Brain microvascular endothelial cell (primary cell): ENCODE data around the gene MYO1B.

Experiments used
- DNase-seq: peaks from one replicate; pipeline ENCODE4 v3.0.0-alpha.2; 2020
- H3K27ac ChIP-seq: fragments of 250-450 bp; sonication (Bioruptor Pico); 2 replicates; pipeline ENCODE4 v1.5.1; 2020; ENCODE audit warnings: mild to moderate bottlenecking, moderate library complexity
- H3K27me3 ChIP-seq: fragments of 250-450 bp; sonication (Bioruptor Pico); replicated peaks from 2 replicates; pipeline ENCODE4 v1.5.1; 2020; ENCODE audit warnings: mild to moderate bottlenecking
- H3K36me3 ChIP-seq: fragments of 250-450 bp; sonication (Bioruptor Pico); replicated peaks from 2 replicates; pipeline ENCODE4 v1.5.1; 2020; ENCODE audit warnings: mild to moderate bottlenecking
- H3K4me3 ChIP-seq: 2 replicates; pipeline ENCODE4 v1.5.1; 2011; ENCODE audit warnings: low read depth, mild to moderate bottlenecking, control low read depth, low read length, moderate library complexity
- CTCF ChIP-seq: IDR thresholded peaks from 2 replicates; pipeline ENCODE4 v1.5.1; 2011; ENCODE audit warnings: low read depth, mild to moderate bottlenecking, moderate library complexity, low read length, control low read depth, inconsistent platforms; ENCODE audit errors: missing control alignments
- in situ Hi-C: cut with HindIII; loops from 2 replicates; pipeline ENCODE4 v1.10.0; 2017; ENCODE audit warnings: low sequenced_read_pairs, low pct_ligation_motif_present

MYO1B gene

GRCh38 chr2:191363267-191363666 lies 118.1 kb downstream of the MYO1B start:
- DNase-seq: no peak
- Histone ChIP-seq H3K27ac (no peak overlapping the region), H3K36me3 (peaks cover 21% of the 10 kb centered on the region), H3K4me3 (no peak overlapping the region), H3K27me3 (no peaks in the 10 kb centered on the region)
- no peak for TF ChIP-seq CTCF
- in situ Hi-C loops: no loop called here

- no peak for TF ChIP-seq CTCF
- peaks cover 21% of the 10 kb centered on the region for H3K36me3 ChIP-seq
- H3K27ac ChIP-seq: no peak overlapping the region
- no peaks in the 10 kb centered on the region for H3K27me3 ChIP-seq
- in situ Hi-C loops: no loop called here
- H3K4me3 ChIP-seq: no peak overlapping the region
- DNase-seq: no peak
Observed at GRCh38 chr2:191365089-191365488, 119.9 kb downstream of the MYO1B start.

GRCh38 chr2:191366199-191366598 lies 121.0 kb downstream of the MYO1B start:
- TF ChIP-seq CTCF: no peak
- no peaks in the 10 kb centered on the region for H3K27me3 ChIP-seq
- in situ Hi-C loops: no loop called here
- H3K4me3 ChIP-seq: no peak overlapping the region
- peak; percentile 76 for DNase-seq
- peaks cover 21% of the 10 kb centered on the region for H3K36me3 ChIP-seq
- H3K27ac ChIP-seq: peak overlapping the region; percentile 55

DNA sequence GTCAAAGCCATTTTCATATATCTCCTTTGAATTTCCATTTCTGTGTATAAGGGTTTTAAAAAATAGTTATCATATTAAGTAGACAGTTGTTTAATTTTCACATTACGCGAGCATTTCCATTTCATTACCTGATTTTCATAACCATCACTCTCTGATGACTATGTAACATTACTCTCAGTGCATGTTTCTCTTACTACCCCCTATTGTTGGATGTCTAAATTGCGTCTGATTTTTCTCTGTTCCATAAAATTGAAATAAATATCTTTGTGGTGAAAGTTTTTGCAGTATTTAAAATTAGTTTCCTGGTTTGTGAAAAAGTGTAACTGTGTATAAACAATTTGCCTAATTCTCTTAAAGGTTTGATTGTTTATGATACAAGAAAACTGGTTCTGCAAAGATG lies 123.8 kb downstream of the MYO1B start:
- no peaks in the 10 kb centered on the region for H3K27me3 ChIP-seq
- no peak overlapping the region for H3K4me3 ChIP-seq
- no peak overlapping the region for H3K27ac ChIP-seq
- peak; percentile 20 for TF ChIP-seq CTCF
- DNase-seq: no peak
- in situ Hi-C loops: no loop called here
- H3K36me3 ChIP-seq: peaks cover 26% of the 10 kb centered on the region

- DNase-seq: no peak
- H3K27me3 ChIP-seq: no peaks in the 10 kb centered on the region
- in situ Hi-C loops: no loop called here
- peak overlapping the region; percentile 1 for H3K27ac ChIP-seq
- peaks cover 10% of the 10 kb centered on the region for H3K36me3 ChIP-seq
- no peak for TF ChIP-seq CTCF
- no peak overlapping the region for H3K4me3 ChIP-seq
Observed at GRCh38 chr2:191374366-191374765, 129.2 kb downstream of the MYO1B start.

- no peak overlapping the region for H3K4me3 ChIP-seq
- no peak for TF ChIP-seq CTCF
- no peak overlapping the region for H3K27ac ChIP-seq
- H3K36me3 ChIP-seq: peaks cover 10% of the 10 kb centered on the region
- in situ Hi-C loops: no loop called here
- H3K27me3 ChIP-seq: no peaks in the 10 kb centered on the region
- DNase-seq: no peak
Observed at GRCh38 chr2:191374939-191375338, 129.7 kb downstream of the MYO1B start.
